Anterior cingulate cortex (tissue), 58 donors: ENCODE results near the gene ARHGEF7.

Experiments used
- DNase-seq, 58 donors: peaks; one replicate each; lab custom pipeline; 2025; lab: John Stamatoyannopoulos, UW

The ARHGEF7 gene

DNA sequence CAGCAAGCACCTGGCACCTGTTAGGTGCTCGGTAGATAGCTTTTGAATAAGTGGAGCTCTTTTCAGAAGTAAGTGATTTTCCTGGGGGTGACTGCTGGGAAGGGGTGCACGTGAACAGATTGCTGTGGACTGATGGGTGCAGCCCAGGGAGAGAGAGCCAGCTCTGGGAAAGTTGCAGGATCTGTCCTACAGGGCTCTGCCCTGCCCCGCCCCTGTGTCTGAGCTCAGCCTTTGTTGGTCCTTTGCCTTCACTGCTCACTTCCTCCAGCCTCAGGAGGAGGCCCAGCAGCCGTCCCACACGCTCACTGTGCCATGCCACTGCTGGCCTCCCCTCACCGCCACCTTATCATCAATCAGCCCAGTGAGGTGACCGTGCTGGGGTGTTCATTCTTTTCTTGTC is 171.6 kb downstream of the ARHGEF7 start:
- no peak for DNase-seq

DNA sequence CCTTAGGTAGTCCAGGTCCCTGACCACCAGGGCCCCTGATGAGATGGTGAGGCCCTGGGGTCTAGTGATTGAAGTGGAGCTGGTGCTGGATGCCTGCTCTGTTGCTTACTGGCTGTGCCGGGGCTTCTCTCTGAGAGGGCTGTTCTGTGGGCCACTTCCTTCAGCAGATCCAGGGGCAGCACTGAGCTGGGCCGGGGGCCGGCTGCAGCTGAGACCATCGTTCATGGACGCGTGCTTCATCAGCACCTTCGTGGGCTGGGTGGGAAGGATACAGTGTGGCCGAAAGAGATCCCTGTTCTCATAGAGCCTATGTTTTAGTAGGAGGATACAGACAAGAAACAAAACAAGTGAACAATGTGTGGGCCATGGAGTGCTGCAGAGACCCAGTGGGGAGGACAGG is 172.1 kb downstream of the ARHGEF7 start:
- no peak for DNase-seq

DNA sequence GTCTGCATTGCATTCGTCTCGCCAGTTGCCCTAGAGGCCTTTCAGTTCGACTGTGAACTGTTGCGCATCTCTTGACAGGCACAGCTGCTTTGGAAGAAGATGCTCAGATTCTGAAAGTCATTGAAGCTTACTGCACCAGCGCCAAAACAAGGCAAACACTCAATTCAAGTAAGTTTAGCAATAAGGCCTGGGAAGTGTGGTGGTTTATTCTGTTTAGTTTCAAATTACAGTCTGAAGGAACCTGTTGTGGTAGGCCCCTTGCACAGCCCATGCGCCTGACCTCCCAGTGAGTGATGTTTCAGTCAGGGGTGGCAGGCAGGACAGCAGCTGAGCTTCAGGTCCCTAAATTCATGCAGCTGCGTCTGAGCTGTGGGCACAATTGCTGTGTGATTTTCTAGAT is 173.2 kb downstream of the ARHGEF7 start:
- no peak for DNase-seq

DNA sequence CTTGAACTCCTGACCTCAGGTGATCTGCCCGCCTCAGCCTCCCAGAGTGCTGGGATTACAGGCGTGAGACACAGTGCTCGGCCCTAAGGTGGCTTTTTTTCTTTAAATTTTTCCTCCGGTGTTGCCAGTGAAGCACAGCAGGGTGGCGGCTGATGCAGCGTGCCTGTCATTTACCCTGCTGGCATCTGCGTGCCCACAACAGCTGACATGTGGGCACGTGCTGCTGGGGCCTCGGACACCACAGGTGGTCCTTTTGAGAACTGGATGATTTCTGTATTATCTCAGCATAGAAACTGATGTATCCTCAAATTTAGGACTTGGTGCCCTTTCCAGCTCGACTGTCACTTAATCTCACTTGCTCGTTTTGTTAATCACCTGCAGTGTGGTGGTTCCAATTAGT is 174.1 kb downstream of the ARHGEF7 start:
- no peak for DNase-seq

DNA sequence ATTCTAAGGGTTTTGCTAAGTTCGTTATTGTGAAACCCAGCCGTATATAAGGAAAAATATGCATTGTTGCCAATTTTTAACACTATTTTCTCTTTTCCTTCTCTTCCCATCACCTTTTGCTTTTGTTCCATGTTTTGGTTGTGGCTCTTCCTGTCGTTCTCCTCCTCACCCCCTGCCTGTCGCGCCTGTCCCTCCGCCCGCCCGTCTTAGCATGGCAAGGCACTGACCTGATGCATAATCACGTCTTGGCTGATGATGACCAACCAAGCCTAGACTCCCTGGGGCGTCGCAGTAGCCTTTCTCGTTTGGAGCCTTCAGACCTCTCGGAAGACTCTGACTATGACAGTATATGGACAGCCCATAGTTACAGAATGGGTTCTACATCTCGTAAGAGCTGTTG is 176.8 kb downstream of the ARHGEF7 start:
- no peak for DNase-seq

DNA sequence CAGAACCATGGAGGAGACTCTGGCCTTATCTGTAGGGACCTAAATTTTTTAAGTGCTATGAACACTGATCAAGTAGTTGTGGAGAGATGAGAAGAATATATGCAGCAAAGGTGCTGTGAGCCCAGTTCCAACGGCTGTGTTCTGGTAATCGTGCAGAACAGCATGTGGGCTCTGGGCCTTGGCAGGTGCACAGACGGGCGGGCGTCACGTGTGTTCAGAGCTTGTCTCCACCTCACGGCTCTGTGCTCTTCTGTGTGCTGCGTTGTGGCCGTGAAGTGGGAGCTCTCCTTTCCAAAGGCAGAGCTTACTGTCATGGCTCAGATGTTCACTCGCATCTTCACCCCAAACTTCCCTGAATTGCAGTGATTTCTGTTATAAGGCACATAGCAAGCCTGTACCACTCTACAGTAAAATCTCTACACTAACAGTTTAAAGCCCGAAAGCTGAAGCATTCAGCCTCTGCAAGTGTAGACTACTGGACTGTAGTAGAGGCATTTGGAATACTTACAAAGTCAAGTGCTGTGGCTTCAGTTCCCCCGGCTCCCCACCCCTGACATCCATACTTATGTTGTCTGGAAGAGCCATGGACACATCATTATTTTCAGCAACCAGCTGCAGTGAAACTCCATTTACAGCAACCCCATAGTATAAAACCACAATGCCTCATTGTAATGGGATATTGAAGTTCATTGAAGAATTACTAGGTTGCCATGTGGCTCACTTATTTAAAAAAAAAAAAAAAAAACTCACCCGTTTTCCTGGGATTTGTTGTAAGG is 177.8 kb downstream of the ARHGEF7 start:
- DNase-seq: peak in 2 of 58 donors; percentile 16 to 24

DNA sequence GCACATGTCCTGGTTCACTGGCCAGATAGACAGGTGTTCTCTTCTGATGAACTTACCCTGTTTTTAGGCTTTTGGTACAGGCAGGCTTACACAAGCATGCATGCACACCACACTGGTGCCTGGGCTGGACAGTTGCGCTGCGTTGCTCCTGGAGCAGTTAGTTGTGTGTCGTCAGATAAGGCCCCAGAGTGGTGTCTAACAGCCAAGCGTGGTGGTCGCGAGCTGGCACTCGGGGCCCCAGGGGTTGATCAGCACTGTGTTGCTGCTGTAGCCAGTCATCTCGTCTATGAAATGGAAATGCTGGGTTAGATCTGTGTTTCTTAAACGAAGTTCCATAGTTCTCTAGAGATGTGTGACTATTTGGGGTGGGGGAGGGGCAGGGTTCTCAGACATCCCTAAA is 180.8 kb downstream of the ARHGEF7 start:
- DNase-seq: no peak

DNA sequence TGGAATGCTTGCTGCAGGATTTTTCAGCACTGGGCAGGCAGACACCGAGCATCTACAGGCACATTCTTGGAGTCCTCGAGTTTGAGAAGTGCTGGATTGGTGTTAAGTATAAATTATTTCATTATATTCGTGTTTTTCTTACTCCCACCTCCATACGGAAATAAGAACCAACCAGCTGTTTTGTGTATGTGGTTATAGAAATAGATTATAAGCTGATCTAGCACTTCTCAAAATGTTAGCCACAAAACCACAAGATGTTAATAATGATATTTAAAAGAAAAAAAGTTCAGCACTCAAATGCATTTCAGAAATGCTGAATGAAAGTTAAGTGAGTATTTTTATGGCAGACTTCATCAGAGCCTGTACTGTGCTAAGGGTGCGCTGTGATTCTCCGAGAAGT is 181.3 kb downstream of the ARHGEF7 start:
- DNase-seq: no peak

DNA sequence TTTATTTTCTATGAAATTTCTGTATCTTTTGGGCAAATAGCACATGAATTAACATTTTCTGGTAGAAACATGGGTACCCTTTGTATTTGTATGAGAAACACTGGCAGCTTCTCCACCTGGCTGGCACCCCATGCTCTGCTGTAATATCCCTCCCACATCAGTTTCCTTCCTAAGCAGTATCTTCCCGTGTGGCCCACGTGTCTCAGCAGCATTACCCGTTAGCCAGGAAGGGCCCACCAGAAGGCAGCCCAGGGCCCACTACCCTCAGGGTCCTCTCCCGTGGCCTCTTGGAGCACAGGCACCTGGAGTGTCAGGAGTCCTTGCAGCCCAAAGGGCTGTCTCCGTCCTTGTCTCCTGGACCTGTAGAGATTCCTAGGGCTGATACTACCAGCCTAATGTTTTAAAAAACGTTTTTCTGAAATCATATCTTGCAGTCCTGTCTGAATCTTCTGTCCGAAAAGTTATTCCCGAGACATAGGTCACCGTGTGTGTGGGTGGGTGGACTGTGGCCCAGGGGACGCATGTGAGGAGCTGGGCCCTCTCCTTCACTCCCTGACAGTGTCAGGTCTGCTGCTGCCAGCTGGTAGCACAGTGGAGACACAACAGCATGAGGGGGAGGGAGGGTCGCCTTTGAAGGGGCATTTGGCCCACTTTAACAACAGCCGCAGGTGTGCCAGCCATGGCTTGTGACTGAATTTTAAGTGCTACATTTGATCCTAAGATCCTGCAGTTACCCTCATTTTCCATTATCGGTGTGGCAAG is 183.3 kb downstream of the ARHGEF7 start:
- no peak for DNase-seq

DNA sequence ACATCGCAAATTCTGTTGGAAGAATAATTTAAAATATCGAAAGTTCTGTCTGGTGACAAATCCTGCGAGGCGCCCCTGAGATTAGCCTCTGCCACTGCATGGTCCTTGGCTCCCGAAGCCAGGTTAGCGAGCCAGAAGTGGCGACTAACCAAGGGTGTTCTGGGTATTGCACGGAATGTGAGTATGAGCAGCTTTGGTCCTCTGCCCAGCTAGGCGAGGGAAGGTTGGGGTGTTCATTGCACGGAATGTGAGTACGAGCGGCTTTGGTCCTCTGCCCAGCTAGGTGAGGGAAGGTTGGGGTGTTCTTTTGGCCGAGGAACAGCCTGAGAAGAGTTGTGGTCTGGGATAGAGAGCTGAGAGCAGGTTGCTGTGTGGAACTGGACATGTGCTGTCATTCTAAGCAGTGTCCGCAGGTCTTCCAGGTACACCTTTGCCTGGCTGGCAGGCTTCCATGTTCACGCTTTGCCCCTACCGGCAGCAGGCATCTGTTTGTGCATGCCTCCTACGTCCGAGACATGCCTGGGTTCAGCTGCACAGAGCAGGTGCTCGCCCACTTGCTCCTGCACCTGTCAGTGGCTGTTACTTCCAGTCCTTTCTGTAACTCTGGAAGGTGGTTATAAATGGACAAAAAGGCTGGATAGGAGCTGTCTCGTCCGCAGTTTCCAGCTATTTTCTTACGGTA is 187.1 kb downstream of the ARHGEF7 start:
- no peak for DNase-seq

DNA sequence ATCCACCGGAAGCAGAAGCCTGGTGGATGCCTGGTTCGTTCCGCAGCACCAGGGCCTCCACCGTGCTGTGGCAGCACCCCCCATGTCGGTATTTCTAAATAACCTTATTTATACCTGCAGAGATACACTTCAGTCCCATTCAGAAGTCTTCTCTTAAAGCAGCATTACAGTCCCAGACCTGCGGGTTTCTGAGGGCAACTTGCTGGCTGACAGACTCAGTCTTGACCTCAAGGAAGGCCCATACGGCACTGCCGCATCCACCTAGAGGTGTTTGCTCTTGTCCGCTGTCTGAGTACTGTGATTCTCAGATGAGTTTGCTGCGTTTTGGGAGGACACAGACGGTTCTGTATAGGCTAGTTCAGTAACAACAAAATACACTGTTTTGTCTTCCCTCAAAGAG is 188.4 kb downstream of the ARHGEF7 start:
- no peak for DNase-seq

DNA sequence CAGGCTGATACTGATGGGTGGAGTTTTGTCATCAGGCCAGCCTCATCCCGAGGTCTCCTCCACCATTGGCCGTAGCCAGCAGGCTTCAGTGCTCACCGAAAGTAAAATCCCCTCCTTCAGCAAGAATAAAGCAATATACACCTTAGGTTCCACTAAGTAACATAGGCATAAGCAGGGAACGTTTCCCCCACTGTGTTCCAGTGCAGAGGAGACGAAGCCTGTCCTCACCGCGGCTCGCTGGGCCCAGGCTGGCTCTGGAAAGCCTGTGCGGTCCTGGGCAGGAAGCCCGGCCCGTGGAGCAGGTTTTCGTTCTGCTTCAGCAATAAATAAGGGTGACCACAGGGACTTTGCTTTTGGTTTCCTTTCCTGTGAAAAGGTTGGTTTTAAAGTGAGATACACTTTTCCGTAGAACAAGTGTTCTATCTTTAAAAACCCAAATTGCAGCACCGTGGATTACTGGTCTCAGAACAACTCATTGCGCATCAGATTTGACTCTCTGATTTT is 189.0 kb downstream of the ARHGEF7 start:
- no peak for DNase-seq

DNA sequence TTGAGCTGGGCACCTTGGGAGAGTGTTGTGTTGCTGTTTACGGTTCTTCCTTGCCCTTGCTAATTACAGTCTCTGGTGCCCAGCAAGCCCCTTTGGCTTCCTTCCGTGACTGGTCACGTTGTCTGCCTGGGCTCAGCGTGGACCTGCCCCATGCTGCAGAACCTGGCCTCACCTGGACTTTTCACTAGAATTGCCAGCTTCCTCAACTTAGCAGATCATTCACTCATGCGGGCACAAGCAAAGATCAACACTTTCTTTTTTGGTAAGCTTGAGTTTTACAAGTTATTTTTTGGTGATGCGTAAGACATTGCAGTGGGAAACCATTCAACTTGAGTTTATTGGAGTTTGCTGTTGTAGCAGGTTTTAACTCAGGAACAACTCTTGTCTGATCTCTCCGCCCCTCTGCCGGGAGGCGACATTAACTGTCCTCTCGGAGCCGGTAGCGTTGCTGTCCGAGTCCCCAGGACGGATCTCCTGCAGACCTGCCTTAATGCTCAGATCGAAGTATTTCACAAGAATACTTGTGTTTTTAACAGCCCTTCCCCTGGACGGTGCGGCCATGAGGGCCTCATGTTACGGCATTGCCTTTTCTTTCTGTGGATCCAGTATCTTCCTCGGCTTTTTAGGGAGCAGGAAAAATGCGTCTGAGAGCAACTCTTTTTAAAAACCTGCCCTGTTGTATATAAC is 189.6 kb downstream of the ARHGEF7 start:
- DNase-seq: no peak

DNA sequence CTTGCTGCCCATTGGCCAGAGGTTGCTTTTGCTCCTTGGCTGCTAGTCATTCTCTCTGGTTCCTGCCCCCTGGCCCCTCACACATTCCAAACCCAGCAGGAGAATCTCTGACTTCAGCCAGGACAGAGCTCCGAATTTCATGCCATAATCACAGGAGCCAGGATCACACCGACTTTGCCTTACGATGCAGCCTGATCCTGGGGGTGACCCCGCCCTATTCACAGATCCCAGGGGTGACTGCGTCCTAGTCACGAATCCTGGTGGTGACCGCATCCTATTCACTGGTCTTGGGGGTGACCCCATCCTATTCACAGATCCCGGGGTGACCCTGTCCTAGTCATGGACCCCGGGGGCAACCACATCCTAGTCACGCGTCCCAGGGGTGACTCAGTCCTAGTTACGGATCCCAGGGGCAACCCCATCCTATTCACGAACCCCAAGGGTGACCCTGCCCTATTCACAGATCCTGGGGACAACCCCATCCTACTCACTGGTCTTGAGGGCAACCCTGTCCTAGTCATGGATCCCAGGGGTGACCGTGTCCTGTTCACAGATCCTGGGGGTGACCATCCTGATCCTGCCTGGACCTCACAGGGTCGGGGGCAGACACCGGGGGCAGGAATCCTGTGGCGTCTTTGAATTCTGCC is 198.0 kb downstream of the ARHGEF7 start:
- no peak for DNase-seq

DNA sequence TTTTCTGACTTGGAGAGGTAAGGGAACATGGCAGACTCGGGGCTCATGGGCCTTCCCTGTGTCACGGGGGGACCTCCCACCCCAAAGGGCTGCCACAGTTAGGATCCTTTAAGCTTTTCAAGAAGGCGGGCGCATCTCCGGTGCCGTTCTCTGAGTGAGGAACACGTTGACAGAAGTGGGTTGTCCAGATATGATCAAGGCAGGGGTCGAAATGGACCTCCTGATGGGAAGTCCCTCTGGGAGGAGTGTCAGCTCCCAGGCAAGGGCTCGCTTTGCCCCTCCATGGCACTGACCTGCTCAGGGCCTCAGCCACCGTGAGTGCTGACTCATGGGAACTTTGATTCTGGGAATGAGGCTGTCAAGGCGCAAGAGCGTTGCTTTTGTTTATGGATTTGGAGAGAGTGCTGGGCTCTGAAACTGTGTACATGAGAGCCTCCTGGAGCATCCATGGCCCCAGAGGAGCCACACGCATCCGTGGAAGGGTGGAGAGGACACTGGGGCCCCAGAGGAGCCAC is 198.9 kb downstream of the ARHGEF7 start:
- no peak for DNase-seq

DNA sequence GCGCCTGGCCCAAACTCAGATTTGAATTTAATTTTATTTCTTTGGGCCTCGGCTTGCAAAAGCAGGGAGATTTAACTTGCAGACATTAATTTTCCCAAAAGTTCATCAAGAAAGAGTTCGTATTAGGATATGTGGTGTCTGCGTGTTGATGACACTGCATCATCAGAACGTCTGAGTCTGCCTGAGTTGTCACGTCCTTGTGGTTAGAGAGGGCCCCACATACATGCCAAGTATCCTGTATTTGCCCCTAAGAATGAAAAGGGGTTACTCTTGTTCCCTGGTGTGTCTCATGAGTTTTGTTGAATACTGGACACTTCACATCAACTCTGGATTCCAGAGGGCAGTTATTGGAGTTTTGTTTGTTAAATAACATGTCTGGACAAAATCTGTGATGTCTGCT is 199.7 kb downstream of the ARHGEF7 start:
- DNase-seq: no peak

DNA sequence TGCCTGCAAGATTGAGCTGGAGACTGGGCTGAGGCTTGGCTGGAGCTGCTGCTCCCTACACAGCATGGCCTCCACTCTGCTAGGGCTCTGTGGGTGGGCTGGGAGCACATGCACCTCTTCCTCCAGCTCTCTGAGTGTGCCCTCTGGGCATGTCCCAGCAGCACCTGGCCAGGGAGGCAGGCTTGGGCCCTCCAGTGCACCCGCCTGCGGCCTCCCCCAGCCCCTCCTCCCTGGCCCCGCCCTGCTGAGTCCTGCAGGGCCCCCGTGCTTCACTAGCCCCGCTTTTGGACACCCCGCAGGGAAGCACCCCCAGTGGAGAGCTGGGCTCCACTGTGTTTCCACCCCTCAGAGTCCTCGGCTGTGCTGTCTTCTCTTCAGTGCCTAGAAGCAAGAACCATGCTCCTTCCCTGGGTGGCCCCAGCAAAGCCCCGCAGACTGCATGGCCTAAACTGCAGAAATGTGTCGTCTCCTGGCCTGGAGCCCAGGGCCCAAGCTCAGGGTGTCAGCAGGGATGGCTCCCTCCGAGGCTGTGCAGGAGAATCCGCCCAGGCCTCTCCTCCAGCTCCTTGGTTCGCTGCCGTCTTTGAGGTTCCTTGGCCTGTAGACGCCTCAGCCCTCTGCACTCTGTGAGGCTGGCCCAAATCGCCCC is 200.4 kb downstream of the ARHGEF7 start:
- no peak for DNase-seq

DNA sequence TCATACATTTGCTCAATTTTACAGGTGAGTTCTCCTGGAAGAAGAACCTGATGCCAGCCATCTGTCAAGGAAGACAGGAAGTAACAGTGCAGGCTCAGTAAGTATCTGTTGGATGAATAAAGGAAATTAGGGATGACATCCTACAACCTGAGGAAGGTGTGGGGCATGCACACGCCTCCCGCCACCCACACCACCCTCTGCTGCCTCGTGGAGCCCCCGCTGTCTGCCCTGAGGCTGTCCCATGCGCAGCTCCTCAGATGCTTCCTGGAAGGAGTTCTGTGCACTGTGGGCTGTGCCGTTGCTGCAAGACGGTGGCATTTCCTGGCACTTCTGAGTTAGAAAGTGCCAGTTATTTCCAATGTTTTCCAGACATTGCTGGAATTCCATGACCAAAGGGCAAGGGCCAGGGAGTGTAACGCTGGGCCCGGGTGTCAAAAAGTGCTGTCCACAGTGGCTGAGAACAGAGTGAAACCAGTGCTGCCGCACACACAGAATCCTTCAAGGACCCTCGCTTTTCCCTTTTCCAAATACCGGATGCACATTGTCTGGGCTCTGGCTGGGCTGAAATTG is 201.1 kb downstream of the ARHGEF7 start:
- DNase-seq: no peak

DNA sequence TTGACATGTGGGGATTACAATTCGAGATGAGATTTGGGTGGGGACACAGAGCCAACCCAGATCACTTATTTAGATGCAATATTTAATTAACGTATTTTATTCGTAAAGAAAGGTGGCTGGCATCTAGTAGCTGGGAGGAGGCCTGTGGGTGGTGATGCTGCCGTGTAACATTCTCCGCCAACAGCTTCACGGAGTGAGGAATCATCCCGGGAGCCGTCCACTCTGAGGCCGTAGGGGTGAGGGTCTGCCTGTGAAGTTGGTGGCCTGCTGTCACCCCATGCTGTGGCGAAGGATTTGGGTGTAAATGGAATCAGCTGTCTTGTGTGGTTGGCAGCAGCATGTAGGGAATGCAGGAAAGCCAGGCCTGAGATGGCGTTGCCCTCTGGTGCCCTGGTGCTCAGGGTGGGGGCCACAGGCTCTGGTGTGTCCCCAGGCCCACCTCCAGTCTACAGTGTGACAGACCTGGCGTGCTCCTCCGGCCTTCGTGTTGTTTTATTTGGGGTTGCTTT is 202.0 kb downstream of the ARHGEF7 start:
- DNase-seq: no peak
